Cardiac muscle cell (in vitro differentiated cells and primary cell): ENCODE data around the gene SP100. TPM values are rescaled to one million over a fixed set of nuclear protein-coding genes. Genes with fewer than 3 reads are reported as not detected.

ENCODE experiments used
- DNase-seq, 2 donors: peaks; one replicate each; pipeline versions ENCODE4 v3.0.0 to v3.0.0-alpha.2; 2010 to 2017; ENCODE audit warnings: low read depth in 1 of 2, low spot score in 1 of 2
- H3K27ac ChIP-seq: fragments of 200-600 bp; sonication (generic); 2 replicates; pipeline ENCODE4 v1.5.1; 2016
- H3K27me3 ChIP-seq: fragments of 200-600 bp; sonication (generic); 2 replicates; pipeline ENCODE4 v1.6.0; 2016; ENCODE audit warnings: control low read depth
- H3K36me3 ChIP-seq: fragments of 200-600 bp; sonication (generic); 2 replicates; pipeline ENCODE4 v1.5.1; 2016; ENCODE audit warnings: control low read depth
- H3K4me1 ChIP-seq: fragments of 200-600 bp; sonication (generic); 2 replicates; pipeline ENCODE4 v1.8.1; 2017; ENCODE audit warnings: low read depth, mild to moderate bottlenecking, mixed run types
- H3K4me3 ChIP-seq: fragments of 200-600 bp; sonication (generic); 2 replicates; pipeline ENCODE4 v1.5.1; 2016; ENCODE audit warnings: mild to moderate bottlenecking
- H3K9me3 ChIP-seq: fragments of 200-600 bp; sonication (generic); 2 replicates; pipeline ENCODE4 v1.5.1; 2017; ENCODE audit warnings: low read depth, mild to moderate bottlenecking, control low read depth
- CTCF ChIP-seq: IDR thresholded peaks from 2 replicates; pipeline ENCODE4 v1.5.1; 2012; ENCODE audit warnings: low read depth, mild to moderate bottlenecking, low read length
- polyA plus RNA-seq: library from polyadenylated mRNA; unstranded; fragments of >200 nt; fragmentation: Nextera tagmentation; extraction: Ambion mirVana; gene quantifications from 2 replicates; pipeline ENCODE4 v1.2.1, GENCODE V29; 2016
- total RNA-seq: library from RNA; depleted of rRNA; stranded (reverse); fragments of >200 nt; gene quantifications from 2 replicates; pipeline ENCODE4 v1.2.3, GENCODE V29; 2016

Gene SP100
- total and polyA plus RNA-seq, 2 experiments from 2014 or later, result 2.0 TPM; not detected in 1

GRCh38 chr2:230413479-230413878 lies 2.5 kb upstream of the SP100 start:
- no peaks in the 10 kb centered on the region for H3K4me1 ChIP-seq
- H3K27me3 ChIP-seq, result peaks cover 31% of the 10 kb centered on the region
- H3K9me3 ChIP-seq, result no peaks in the 10 kb centered on the region
- no peak overlapping the region for H3K27ac ChIP-seq
- H3K4me3 ChIP-seq, result no peak overlapping the region
- TF ChIP-seq CTCF, result no peak
- DNase-seq, result no peak
- no peaks in the 10 kb centered on the region for H3K36me3 ChIP-seq

- Histone ChIP-seq H3K36me3 (no peaks in the 10 kb centered on the region), H3K4me1 (no peaks in the 10 kb centered on the region), H3K9me3 (no peaks in the 10 kb centered on the region), H3K27me3 (peaks cover 31% of the 10 kb centered on the region), H3K4me3 (no peak overlapping the region), H3K27ac (no peak overlapping the region)
- no peak for DNase-seq
- TF ChIP-seq CTCF, result no peak
These were observed 1.7 kb upstream of the SP100 start for GRCh38 chr2:230414302-230414701.

- H3K4me1 ChIP-seq, result no peaks in the 10 kb centered on the region
- H3K27ac ChIP-seq, result no peak overlapping the region
- H3K27me3 ChIP-seq, result peaks cover 10% of the 10 kb centered on the region
- H3K4me3 ChIP-seq, result no peak overlapping the region
- DNase-seq, result no peak
- no peaks in the 10 kb centered on the region for H3K9me3 ChIP-seq
- H3K36me3 ChIP-seq, result no peaks in the 10 kb centered on the region
- TF ChIP-seq CTCF, result no peak
These were observed 1.4 kb downstream of the SP100 start for GRCh38 chr2:230417436-230417835.

GRCh38 chr2:230418341-230419016 lies 2.5 kb downstream of the SP100 start:
- peak in 1 of 2 donors; percentile 64 for DNase-seq
- H3K27me3 ChIP-seq, result peaks cover 4% of the 10 kb centered on the region
- no peaks in the 10 kb centered on the region for H3K36me3 ChIP-seq
- H3K4me1 ChIP-seq, result no peaks in the 10 kb centered on the region
- H3K4me3 ChIP-seq, result no peak overlapping the region
- H3K27ac ChIP-seq, result no peak overlapping the region
- H3K9me3 ChIP-seq, result no peaks in the 10 kb centered on the region
- TF ChIP-seq CTCF, result no peak

GRCh38 chr2:230419181-230419580 lies 3.2 kb downstream of the SP100 start:
- no peak overlapping the region for H3K4me3 ChIP-seq
- no peak overlapping the region for H3K27ac ChIP-seq
- peak in 1 of 2 donors; percentile 16 for DNase-seq
- H3K27me3 ChIP-seq, result peaks cover 4% of the 10 kb centered on the region
- H3K36me3 ChIP-seq, result no peaks in the 10 kb centered on the region
- TF ChIP-seq CTCF, result no peak
- no peaks in the 10 kb centered on the region for H3K4me1 ChIP-seq
- H3K9me3 ChIP-seq, result no peaks in the 10 kb centered on the region
